K562 (cell line): ENCODE measurements around the gene SDK1. TPM values are rescaled to one million over a fixed set of nuclear protein-coding genes. Genes with fewer than 3 reads are reported as not detected.

Experiments used
- ATAC-seq: fragments of 200-7000 bp; cut with Tn5 transposase; 3 replicates; pipeline ENCODE4 v1.9.1; 2020; ENCODE audit warnings: moderate library complexity
- BruUV-seq: library from RNA; stranded (reverse); fragments of 400-500 nt; replicated peaks from 2 replicates; lab custom pipeline; 2021; lab: Mats Ljungman, UMichigan
- CTCF ChIA-PET: fragments of 300-600 bp; formaldehyde crosslinking; extraction: SDS; loops from one replicate; lab custom pipeline; 2021; ENCODE audit warnings: low intra/inter-chr PET ratio; lab: Yijun Ruan, JAX
- POLR2A ChIA-PET: fragments of 300-600, 350-650 bp; sonication (Branson Sonifier 250); formaldehyde crosslinking; extraction: SDS; loops from one replicate; lab custom pipeline; 2021; ENCODE audit warnings: antibody characterized with exemption, inconsistent platforms; lab: Yijun Ruan, JAX
- DNase-seq, 4 experiments: peaks; one replicate each; pipeline versions ENCODE4 v3.0.0 to v3.0.0-alpha.2; 2011 to 2018; ENCODE audit warnings: low spot score in 3 of 4, mixed read lengths in 3 of 4; ENCODE audit errors: extremely low read depth in 1 of 4
- FAIRE-seq: peaks from 2 replicates; lab custom pipeline; 2011; peaks lifted over from hg19 to GRCh38; lab: Jason Lieb, UNC
- H2AFZ ChIP-seq: 2 replicates; pipeline ENCODE4 v1.6.0; 2011; ENCODE audit warnings: low read depth, low read length, control low read depth, inconsistent platforms
- H3K27ac ChIP-seq: fragments of 200-600 bp; 3 replicates; pipeline ENCODE4 v1.8.0; 2011; ENCODE audit warnings: low read depth, mild to moderate bottlenecking, control low read depth, inconsistent platforms, low read length, moderate library complexity, mixed read lengths; ENCODE audit errors: extremely low read depth
- H3K27me3 ChIP-seq, 2 experiments: fragments of 300-600 bp in 1 of 2; 2 replicates in 1 of 2; 3 replicates in 1 of 2; pipeline versions ENCODE4 v1.6.0 to v1.8.0; 2011; ENCODE audit warnings: inconsistent platforms in 2 of 2, low read length in 2 of 2, mild to moderate bottlenecking in 1 of 2, mixed read lengths in 1 of 2, moderate library complexity in 1 of 2; ENCODE audit not compliant: control insufficient read depth in 2 of 2, insufficient read depth in 2 of 2
- H3K36me3 ChIP-seq: fragments of 300-600 bp; 3 replicates; pipeline ENCODE4 v1.8.0; 2011; ENCODE audit warnings: mild to moderate bottlenecking, low read length, inconsistent platforms; ENCODE audit not compliant: control insufficient read depth, insufficient read depth
- H3K4me1 ChIP-seq, 2 experiments: fragments of 200-600 bp in 1 of 2; replicated peaks in 1 of 2; 2 replicates in 1 of 2; 3 replicates in 1 of 2; pipeline versions ENCODE4 v1.5.1 to v1.8.0; 2011; ENCODE audit warnings: inconsistent platforms in 2 of 2, low read length in 2 of 2, mild to moderate bottlenecking in 1 of 2, mixed read lengths in 1 of 2, moderate library complexity in 1 of 2; ENCODE audit not compliant: control insufficient read depth in 2 of 2, insufficient read depth in 2 of 2
- H3K4me2 ChIP-seq: 2 replicates; pipeline ENCODE4 v1.6.1; 2011; ENCODE audit warnings: low read length, control low read depth, inconsistent platforms, mixed read lengths; ENCODE audit not compliant: insufficient read depth
- H3K4me3 ChIP-seq: fragments of 200-600 bp; sonication (generic), shearing (Covaris generic); 2 replicates; pipeline ENCODE4 v1.5.1; 2016; ENCODE audit warnings: control low read depth, inconsistent platforms
- H3K79me2 ChIP-seq: fragments of 200-600 bp; 3 replicates; pipeline ENCODE4 v1.8.0; 2011; ENCODE audit warnings: low read length, inconsistent platforms; ENCODE audit not compliant: control insufficient read depth, insufficient read depth
- H3K9ac ChIP-seq, 2 experiments: 2 replicates each; pipeline versions ENCODE4 v1.6.0 to v1.6.1; 2011; ENCODE audit warnings: low read depth in 2 of 2, low read length in 2 of 2, control low read depth in 1 of 2, inconsistent platforms in 1 of 2, mild to moderate bottlenecking in 1 of 2, mixed read lengths in 1 of 2; ENCODE audit not compliant: insufficient read depth in 1 of 2
- H3K9me1 ChIP-seq: one replicate; pipeline ENCODE4 v1.6.0; 2011; ENCODE audit warnings: inconsistent platforms, mild to moderate bottlenecking, low read length, moderate library complexity; ENCODE audit not compliant: control insufficient read depth, insufficient read depth
- H3K9me3 ChIP-seq: replicated peaks from 2 replicates; pipeline ENCODE4 v1.5.1; 2011; ENCODE audit warnings: low read depth, low read length, inconsistent platforms; ENCODE audit not compliant: control insufficient read depth, insufficient read depth
- H4K20me1 ChIP-seq: replicated peaks from 2 replicates; pipeline ENCODE4 v1.6.1; 2011; ENCODE audit warnings: low read length, inconsistent platforms, mixed read lengths; ENCODE audit not compliant: control insufficient read depth, insufficient read depth
- CREM ChIP-seq: IDR thresholded peaks from 2 replicates; pipeline ENCODE4 v1.6.1; 2014; ENCODE audit warnings: antibody characterized with exemption, low read depth
- EP400 ChIP-seq: fragments of 450-650 bp; IDR thresholded peaks from 2 replicates; pipeline ENCODE4 v1.6.1; 2017; ENCODE audit warnings: antibody characterized with exemption, mild to moderate bottlenecking, moderate library complexity
- NCOA6 ChIP-seq: fragments of 450-650 bp; IDR thresholded peaks from 2 replicates; pipeline ENCODE4 v1.6.1; 2017; ENCODE audit warnings: mild to moderate bottlenecking
- NCOR1 ChIP-seq: fragments of 450-650 bp; IDR thresholded peaks from 2 replicates; pipeline ENCODE4 v1.6.1; 2016; ENCODE audit warnings: mild to moderate bottlenecking, moderate library complexity
- PHB ChIP-seq: fragments of 250-450 bp; sonication (Bioruptor Pico); IDR thresholded peaks from 2 replicates; pipeline ENCODE4 v1.5.0; 2021
- TRIM25 ChIP-seq: fragments of 450-650 bp; IDR thresholded peaks from 2 replicates; pipeline ENCODE4 v1.7.0; 2016; ENCODE audit warnings: borderline replicate concordance
- U2AF1 ChIP-seq: fragments of 200-400 bp; formaldehyde crosslinking; optimal IDR thresholded peaks from 2 replicates; pipeline ENCODE3; 2017; ENCODE audit warnings: mild to moderate bottlenecking, low read depth, low read length, moderate library complexity
- ZNF239 ChIP-seq: fragments of 250-450 bp; sonication (Bioruptor Pico); IDR thresholded peaks from 2 replicates; pipeline ENCODE4 v1.4.0; 2020; ENCODE audit warnings: mild to moderate bottlenecking
- WGBS: fragments of 100-300 bp; shearing (Covaris generic); methylation state at CpG from one replicate; pipeline ENCODE4 v1.1.6; 2016; ENCODE audit warnings: low coverage, mixed read lengths; ENCODE audit not compliant: insufficient coverage; ENCODE audit errors: missing lambda C conversion rate; 5-methylcytosine and 5-hydroxymethylcytosine counted together
- in situ Hi-C: fragments of 300-500 bp; cut with MboI; formaldehyde crosslinking; loops from 4 replicates; pipeline ENCODE4 v1.15.0; 2018; ENCODE audit warnings: inconsistent platforms, mixed read lengths
- intact Hi-C: fragments of 100-400 bp; cut with micrococcal nuclease; formaldehyde crosslinking; loops from 2 replicates; pipeline ENCODE4 v1.14.2; 2022
- polyA plus RNA-seq, 8 experiments: library from polyadenylated mRNA; depleted of rRNA in 4 of 8; stranded (reverse) in 5 of 8; unstranded in 3 of 8; fragments of >200 nt; fragmentation: Nextera tagmentation in 2 of 8; fragmentation: Illumina TruSeq in 1 of 8; extraction: Ambion mirVana in 2 of 8; extraction: Trizol in 1 of 8; gene quantifications; 2 replicates each; pipeline versions ENCODE4 v1.2.1 to v1.2.3, GENCODE V29; 2011 to 2014; ENCODE audit warnings: inconsistent platforms in 1 of 8, missing spikeins in 1 of 8
- total RNA-seq, 7 experiments: library from RNA; depleted of rRNA in 6 of 7; stranded (reverse); fragments of >200 nt in 6 of 7; fragmentation: Illumina TruSeq in 2 of 7; extraction: Trizol in 2 of 7; gene quantifications; 2 replicates each; pipeline versions ENCODE4 v1.2.1 to v1.2.3, GENCODE V29; 2011 to 2021; ENCODE audit warnings: low replicate concordance in 1 of 7
- TF ChIP-seq, protein P1 (sequence below), 3 experiments: fragments of 200-800 bp in 1 of 3; fragments of 250-450 bp in 1 of 3; fragments of 450-650 bp in 1 of 3; sonication (Bioruptor Pico) in 1 of 3; sonication (Bioruptor generic) in 1 of 3; formaldehyde crosslinking in 1 of 3; IDR thresholded peaks; 2 replicates each; pipeline versions ENCODE4 v1.6.1 to v1.8.0; 2016 to 2022; ENCODE audit warnings: mild to moderate bottlenecking in 2 of 3, missing genetic modification characterization in 2 of 3, missing compliant biosample characterization in 1 of 3, moderate library complexity in 1 of 3
- TF ChIP-seq, protein P2 (sequence below): fragments of 450-650 bp; IDR thresholded peaks from 2 replicates; pipeline ENCODE4 v1.6.1; 2016

Gene SDK1
- total and polyA plus RNA-seq, 9 of the 15 experiments (the other 6 are each of a cell fraction or from before 2014, with no cell fraction given): 0.16 TPM; not detected in 8

DNA sequence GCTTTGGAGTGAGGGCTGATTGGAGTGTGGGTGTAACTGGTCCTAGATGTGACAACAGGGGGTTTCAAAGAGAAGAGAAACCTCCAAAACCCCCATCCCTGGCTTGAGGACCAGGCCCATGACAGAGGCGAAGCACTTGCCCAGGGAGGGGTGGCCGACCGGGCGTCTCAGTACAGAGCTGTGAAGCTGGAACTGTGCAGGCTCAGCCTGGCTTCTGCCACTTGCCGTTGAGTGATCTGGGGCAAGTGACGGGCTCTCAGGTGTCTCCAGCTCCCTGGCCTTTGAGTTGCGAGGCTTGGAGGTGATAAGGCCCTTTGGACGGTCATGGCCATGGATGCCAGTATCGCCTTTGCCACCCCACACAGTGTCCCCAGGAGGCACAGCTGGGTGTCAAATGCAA is 849.7 kb downstream of the SDK1 start:
- no peak overlapping the region for H3K4me2 ChIP-seq
- peaks cover 16 to 81% of the 10 kb centered on the region in 2 experiments; a peak in 4 of 5 replicates for H3K27me3 ChIP-seq
- no peaks in the 10 kb centered on the region for H3K4me1 ChIP-seq
- no peak for ATAC-seq
- ChIA-PET CTCF (no interaction called here), POLR2A (interaction anchor here (0.6 kb wide), 1 partner anchor 241 kb away, joined by 4 read pairs; no protein-coding TSS in a partner anchor)
- H3K9me3 ChIP-seq: no peaks in the 10 kb centered on the region
- H4K20me1 ChIP-seq: no peaks in the 10 kb centered on the region; the same call in 1 of the 2 replicates
- no peak for FAIRE-seq
- intact Hi-C loops: no loop called here
- in situ Hi-C loops: no loop called here
- no peaks in the 10 kb centered on the region for H3K9me1 ChIP-seq
- no peaks in the 10 kb centered on the region for H3K36me3 ChIP-seq
- no peak overlapping the region for H3K4me3 ChIP-seq
- no peak for DNase-seq
- no peak overlapping the region; a peak in 1 of 4 replicates for H3K9ac ChIP-seq
- WGBS: 3% methylated on average over 9 of the region's 9 CpGs
- H3K27ac ChIP-seq: no peak overlapping the region
- no TSS peak for BruUV-seq
- no peaks in the 10 kb centered on the region for H3K79me2 ChIP-seq
- TF ChIP-seq U2AF1: no peak
- TF ChIP-seq, protein P1, sequence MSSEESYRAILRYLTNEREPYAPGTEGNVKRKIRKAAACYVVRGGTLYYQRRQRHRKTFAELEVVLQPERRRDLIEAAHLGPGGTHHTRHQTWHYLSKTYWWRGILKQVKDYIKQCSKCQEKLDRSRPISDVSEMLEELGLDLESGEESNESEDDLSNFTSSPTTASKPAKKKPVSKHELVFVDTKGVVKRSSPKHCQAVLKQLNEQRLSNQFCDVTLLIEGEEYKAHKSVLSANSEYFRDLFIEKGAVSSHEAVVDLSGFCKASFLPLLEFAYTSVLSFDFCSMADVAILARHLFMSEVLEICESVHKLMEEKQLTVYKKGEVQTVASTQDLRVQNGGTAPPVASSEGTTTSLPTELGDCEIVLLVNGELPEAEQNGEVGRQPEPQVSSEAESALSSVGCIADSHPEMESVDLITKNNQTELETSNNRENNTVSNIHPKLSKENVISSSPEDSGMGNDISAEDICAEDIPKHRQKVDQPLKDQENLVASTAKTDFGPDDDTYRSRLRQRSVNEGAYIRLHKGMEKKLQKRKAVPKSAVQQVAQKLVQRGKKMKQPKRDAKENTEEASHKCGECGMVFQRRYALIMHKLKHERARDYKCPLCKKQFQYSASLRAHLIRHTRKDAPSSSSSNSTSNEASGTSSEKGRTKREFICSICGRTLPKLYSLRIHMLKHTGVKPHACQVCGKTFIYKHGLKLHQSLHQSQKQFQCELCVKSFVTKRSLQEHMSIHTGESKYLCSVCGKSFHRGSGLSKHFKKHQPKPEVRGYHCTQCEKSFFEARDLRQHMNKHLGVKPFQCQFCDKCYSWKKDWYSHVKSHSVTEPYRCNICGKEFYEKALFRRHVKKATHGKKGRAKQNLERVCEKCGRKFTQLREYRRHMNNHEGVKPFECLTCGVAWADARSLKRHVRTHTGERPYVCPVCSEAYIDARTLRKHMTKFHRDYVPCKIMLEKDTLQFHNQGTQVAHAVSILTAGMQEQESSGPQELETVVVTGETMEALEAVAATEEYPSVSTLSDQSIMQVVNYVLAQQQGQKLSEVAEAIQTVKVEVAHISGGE (CRISPR knock-in tag; IDR thresholded peaks at IDR 0.05): no peak
- TF ChIP-seq, protein P2, sequence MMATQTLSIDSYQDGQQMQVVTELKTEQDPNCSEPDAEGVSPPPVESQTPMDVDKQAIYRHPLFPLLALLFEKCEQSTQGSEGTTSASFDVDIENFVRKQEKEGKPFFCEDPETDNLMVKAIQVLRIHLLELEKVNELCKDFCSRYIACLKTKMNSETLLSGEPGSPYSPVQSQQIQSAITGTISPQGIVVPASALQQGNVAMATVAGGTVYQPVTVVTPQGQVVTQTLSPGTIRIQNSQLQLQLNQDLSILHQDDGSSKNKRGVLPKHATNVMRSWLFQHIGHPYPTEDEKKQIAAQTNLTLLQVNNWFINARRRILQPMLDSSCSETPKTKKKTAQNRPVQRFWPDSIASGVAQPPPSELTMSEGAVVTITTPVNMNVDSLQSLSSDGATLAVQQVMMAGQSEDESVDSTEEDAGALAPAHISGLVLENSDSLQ: no peak
- no peak for TF ChIP-seq TRIM25
- no peak for TF ChIP-seq NCOR1
- TF ChIP-seq EP400: no peak
- TF ChIP-seq NCOA6: no peak
- no peak for TF ChIP-seq CREM
- no peak for TF ChIP-seq ZNF239 (CRISPR knock-in tag)
- no peak for TF ChIP-seq PHB (CRISPR knock-in tag)
- H2AFZ ChIP-seq: no peak overlapping the region
